Measurements from ENCODE around the gene SLC12A8.

DNA sequence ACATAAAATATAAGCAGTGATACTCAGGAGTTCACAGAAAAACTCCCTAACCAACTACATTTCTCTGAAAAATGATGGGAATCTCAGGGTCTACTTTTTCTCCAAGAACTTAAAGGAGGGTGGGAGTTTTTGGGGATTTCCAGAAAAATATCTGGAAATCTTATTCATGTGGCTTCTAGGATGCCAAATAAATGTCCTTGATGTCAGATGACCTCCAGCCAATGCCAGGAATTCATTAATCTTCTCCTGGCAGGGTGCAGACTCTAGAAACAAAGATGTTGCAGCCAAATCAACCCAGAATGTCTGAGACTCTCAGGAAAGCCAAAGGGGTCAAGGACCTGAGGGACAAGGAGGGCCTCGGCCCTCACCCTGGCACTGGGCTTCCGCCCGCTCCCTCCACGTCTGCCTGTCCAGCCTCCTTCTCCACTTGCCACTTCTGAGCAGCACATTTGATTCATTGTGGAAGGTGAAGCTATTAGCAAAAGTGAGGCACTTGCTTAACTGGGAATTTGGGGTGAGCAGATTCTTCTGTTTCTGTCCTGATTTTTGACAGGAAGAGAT lies 94.8 kb downstream of the SLC12A8 start:
- no peak for TF ChIP-seq POLR2A (IDR thresholded peaks at IDR 0.05; ENCODE audit: low read depth, low read length)
- no peak for TF ChIP-seq TAF1 (IDR thresholded peaks at IDR 0.05; ENCODE audit: borderline replicate concordance, low read depth, low read length)
- TF ChIP-seq POLR2AphosphoS5 (IDR thresholded peaks at IDR 0.05; ENCODE audit: low read depth, low read length) = no peak

Data from GM12892 (cell line).